ENCODE results near the gene SHMT2.
A peak's percentile ranks its signal among the peaks of the same experiment; 100 is the strongest.

Gene SHMT2

GRCh38 chr12:57215065-57215464 lies 14.4 kb upstream of the SHMT2 start:
- no peak for DNase-seq (ENCODE audit: low spot score)

DNA sequence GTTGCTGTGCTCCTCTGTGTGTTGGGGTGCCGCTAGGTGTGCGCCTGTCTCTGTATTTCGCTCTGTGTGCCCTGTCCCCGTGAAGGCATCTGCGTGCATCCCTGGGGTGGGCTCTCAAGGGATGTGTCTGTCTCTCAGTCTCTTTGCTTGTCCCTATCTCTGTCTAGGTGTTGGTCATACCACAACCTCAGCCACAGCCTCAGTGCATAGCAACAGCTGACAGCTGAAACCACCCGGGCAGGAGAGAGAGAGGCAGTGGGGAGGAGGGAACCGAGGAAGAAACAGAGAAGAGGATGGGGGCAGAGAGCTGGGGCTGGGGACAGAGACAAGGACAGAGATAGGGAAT lies 13.9 kb upstream of the SHMT2 start:
- DNase-seq (ENCODE audit: low spot score) = peak; percentile 54

DNA sequence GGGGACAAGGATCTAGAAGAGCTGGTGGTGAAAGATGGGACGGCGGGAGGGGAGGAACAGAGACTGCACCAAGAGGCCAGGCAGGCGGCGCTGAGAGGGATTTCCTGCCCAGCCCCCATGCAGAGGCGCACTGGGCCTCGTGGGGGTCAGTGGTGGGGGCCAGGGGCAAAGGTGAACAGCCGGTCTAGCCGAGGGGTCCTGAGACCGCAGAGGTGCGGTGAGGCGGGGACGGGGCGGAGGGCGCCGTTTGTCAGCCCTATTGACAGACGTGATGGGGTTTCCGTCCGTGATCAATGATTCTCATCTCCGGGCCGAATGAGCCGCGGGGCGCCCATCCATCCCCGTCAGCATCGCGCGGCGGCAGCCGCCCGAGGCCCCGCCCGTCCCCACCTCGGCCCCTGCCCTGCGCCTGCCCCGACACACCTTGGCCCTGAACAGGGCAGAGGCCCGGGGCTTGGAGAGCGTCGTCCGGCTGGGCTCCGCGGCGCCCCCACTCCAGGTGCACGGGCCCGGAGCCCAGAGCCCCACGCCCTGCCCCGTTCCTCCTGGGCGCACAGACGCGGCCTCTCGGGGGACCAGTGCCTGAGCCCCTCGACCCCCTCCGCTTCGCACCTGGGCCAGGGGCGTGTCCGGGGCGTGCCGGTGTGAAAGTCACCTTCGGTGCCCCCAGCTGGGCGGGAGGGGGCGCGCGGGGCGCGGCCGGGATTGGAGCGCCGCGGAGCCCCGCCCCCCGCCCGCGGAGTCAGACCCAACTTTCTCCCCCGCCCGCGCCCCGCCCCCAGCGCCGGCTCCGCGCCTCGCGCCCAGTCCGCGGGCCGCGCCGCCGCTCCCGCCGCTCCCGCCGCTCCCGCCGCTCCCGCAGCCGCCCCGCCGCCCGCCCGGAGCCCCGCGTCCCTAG lies 13.2 kb upstream of the SHMT2 start, which contains the start of gene NXPH4:
Gene NXPH4 (plus strand): TSS at position 781 of the 898 bp plus-strand sequence. CDS start 176 bp downstream, outside the sequence.
- DNase-seq (ENCODE audit: low spot score) = peak; percentile 85

- DNase-seq (ENCODE audit: low spot score) = no peak
Measured at GRCh38 chr12:57216921-57217879, 12.3 kb upstream of the SHMT2 start.

- no peak for DNase-seq (ENCODE audit: low spot score)
Measured at GRCh38 chr12:57218030-57218853, 11.3 kb upstream of the SHMT2 start.

DNA sequence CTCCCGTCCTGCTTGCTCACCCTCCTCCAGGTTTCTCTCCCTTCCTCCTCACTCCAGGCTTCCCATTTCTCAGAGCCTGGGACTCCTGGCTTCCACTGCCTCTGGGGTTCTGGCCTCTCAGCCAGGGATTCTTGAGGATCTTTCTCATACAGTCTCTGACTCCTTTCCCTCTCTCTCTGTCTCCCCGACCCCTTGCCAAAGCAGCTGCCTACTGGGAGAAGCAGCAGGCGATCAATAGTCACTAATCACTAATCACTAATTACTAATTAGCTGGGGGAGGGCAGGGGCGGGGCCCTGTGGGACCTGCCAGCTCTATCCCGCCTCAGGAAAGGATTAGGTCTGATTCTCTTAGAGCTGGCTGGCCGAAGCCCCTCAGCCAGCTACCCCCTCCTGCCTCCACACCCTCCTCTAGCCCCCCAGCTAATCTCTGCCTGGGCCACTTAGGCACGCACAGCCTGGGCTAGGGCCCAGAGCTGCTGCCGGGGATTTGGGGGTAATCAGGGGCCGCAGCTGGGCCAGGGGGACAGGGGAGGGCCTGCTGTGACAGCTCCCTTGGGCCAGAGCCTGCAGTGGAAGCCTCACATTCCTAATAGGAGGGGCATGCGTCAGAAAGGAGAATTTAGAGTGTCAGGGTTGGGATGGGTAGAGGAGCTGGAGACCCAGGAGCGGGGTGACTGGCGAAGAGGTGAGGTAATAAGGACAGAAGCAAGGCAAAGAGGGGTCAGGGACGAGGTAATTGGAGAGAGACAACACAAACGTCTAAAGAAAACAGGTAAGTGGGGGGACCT lies 10.1 kb upstream of the SHMT2 start:
- DNase-seq (ENCODE audit: low spot score) = no peak

DNA sequence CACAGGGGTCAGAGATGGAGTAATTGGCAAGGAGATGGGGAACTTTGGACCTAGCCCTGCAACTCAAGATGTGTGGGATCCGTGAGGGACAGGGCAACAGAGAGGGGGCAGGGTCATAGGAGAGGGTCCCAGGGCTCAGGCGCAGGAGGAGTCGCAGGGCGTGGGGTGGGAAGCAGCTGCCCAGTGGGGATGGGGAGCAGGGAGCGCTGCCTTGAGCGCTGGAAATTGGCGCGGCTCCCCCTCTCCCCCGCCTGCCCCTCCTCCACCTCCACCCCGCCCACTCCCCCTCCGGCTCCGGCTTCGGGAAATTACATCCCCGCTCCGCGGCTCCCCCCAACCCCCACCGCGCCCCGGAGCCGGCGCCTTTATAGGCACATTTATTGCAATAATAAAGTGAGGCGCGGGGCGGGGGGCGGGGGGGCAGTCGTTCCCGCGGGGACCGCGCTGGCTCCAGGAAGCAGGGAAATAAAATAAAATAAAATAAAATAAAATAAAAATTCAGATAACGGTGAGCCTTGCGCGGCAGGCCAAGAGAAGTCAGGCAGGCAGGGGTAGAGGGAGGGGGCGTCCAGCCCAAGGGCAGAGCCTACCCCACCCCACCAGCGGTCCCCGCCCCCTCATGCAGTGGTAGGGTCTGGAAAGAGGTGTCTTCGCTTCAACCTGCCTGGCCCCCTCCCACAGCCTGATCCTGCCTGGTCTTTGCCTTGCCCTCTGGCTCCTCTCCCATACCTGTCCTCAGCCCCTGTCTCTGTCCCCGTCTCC lies 9.3 kb upstream of the SHMT2 start:
- DNase-seq (ENCODE audit: low spot score) = no peak

DNA sequence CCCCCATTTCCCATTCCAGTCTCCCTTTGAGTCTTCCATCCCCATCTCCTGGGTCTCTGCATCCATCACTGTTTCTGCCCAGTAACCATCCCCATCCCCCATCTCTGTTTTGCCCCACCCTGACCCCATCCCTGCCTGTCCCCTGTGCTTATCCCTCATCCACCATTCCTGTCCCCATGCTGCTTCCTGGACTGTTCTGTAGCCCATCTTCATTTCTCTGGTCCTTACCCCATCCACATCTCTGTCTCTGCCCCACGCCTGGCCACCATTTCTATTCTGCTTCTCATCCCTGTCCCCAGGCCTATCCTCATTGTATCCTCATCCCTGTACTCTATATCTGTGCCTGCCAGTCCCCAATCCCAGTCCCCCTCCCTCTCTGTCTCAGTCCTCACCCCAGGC lies 8.7 kb upstream of the SHMT2 start:
- no peak for DNase-seq (ENCODE audit: low spot score)

- DNase-seq (ENCODE audit: low spot score) = no peak
Measured at GRCh38 chr12:57221169-57221917, 8.2 kb upstream of the SHMT2 start.

DNA sequence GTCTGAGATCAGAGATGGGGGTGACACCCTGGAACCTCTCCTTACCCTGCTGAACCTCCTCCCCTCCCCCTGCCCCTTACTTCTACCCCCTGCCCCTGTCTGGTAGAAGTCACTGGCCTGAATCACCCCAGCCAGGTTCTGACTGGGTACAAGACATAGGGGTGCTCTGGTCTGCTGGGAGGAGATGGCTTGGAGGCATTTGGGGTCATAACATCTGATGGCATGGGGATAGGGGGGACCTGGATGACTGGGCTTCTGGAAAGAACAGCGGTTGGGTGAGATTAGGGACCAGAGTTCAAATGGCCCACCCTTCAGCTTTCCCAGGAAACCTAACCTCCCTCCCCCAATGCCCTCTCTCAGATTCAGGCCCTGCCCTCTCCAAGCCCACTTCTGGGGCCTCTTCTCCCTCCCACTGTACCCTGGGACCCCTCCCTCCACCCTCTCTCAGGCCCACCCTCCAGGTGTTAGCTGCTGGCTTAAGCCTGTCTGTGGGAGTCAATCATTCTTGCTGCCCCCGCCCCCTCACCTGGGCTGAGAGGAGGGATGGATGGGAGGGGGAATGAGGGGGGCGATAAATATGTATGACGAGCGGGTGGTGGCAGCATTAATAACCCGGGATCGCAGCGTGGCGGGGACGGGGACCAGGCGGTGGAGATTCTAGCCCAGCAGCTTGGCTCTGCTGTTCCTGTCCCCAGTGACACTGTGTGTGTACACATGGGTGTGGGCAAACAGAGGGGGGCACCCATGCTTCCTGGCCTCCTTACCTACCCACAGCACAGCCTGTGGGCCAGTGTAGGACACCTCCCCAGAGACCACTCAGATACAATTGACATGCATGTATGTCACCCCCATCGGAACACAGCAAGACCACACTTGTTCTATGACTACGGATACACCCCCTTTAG lies 7.0 kb upstream of the SHMT2 start:
- no peak for DNase-seq (ENCODE audit: low spot score)

DNA sequence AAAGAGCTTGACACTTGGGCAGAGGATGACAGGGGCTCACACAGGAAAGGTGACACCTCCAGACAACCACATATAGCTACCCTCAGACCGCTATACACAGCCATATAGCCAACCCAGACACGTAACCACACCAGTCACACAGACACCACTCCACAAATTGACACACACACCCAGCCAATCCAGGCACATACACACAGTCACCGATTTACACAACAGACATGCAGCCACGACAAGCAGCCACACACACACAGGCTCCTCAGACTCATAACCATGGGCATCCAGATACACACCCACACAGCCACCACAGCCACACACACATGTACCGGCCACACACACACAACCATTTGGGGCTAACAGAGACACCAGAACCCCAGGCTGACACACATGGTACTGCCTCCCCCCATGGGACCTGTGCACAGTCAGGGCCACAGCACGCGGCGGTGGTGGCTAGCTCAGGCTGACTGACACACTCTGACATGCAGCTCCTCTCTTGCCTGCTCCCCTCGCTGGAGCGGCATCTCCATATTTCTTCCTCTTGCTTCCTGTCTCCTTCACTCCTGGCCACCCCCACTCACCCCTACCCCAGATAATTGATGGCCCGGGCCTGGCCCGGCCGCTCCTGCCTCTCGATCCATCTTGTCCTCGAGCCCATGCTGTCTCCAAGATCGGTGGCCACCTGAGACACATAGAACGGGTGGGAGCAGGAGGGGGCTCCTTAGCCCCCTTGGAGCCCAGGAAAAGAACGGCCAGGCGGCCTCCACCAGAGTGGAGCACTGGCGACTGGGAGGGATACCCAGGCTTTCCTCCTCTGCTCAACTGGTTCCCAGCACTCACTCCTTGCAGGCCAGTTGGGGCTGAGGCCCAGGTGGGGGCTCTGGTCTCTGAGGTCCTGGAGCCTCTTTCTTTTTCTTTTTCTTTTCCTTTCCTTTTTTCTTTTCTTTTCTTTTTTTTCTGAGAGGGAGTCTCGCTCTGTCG lies 6.0 kb upstream of the SHMT2 start:
- no peak for DNase-seq (ENCODE audit: low spot score)

DNA sequence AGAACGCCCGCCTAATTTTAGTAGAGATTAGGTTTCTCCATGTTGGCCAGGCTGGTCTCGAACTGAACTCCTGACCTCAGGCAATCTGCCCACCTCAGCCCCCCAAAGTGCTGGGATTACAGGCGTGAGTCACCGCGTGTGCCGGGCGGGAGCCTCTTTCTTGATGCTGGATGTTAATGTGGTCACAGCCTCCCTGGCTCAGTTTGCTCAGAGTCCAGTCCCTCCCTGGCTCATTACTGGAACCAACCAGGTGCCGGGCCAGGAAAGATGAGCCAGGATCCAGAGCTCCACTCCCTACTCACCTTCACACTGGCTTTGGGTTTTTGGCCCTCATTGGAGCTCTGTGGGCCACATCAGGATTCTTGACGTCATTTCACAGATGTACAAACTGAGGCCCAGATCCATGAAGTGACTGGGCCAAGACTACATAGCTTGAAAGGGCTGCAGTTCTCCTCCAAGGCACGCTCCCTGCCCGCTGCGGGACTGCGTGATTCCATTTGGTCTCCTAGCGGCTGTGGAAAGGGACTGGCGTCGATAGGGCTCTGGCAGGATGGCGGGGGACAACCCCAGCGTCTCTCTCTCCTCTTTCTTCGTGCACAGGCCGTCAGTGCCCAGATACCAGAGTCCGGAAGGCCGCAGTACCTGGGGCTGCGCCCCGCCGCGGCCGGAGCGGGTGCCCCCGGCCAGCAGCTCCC lies 5.1 kb upstream of the SHMT2 start:
- no peak for DNase-seq (ENCODE audit: low spot score)

DNA sequence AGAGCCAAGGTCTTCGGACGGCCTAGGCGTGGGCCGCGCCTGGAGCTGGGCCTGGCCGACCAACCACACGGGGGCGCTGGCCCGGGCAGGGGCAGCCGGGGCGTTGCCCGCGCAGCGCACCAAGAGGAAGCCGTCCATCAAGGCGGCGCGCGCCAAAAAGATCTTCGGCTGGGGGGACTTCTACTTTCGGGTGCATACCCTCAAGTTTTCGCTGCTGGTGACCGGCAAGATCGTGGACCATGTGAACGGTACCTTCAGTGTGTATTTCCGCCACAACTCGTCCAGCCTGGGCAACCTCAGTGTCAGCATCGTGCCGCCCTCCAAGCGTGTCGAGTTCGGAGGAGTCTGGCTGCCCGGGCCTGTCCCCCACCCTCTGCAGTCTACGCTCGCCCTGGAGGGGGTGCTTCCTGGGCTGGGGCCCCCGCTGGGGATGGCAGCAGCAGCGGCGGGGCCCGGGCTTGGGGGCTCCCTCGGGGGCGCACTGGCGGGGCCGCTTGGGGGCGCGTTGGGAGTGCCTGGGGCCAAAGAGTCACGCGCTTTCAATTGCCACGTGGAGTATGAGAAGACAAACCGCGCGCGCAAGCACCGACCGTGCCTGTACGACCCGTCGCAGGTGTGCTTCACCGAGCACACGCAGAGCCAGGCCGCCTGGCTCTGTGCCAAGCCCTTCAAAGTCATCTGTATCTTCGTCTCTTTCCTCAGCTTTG lies 4.4 kb upstream of the SHMT2 start:
- peak; percentile 58 for DNase-seq (ENCODE audit: low spot score)

DNA sequence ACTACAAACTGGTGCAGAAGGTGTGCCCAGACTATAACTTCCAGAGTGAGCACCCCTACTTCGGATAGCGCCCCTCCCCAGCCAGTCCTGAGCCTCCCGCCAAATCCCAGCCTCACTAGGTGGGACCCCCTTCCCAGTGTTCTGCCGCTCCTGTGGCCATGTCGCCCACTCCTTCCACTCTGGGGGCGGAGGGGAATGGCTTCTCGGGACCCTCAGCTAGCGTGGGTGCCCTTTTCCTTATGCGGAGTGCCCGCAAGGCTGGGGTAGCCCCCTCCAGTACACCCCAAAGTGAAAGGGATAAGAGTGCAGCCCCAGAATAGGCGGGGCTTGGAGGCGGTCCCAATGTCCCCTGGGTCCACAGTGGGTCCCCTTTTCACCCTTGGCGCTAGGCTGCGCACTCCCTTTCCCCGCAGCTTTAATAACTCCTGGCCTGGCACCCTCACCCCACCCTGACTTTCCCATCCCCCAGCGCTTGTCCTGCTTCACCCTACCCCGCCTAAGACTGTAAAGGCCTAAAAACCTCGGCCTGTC lies 3.8 kb upstream of the SHMT2 start:
- DNase-seq (ENCODE audit: low spot score) = no peak

GRCh38 chr12:57226588-57227314 lies 2.8 kb upstream of the SHMT2 start:
- no peak for DNase-seq (ENCODE audit: low spot score)
